Subcutaneous abdominal adipose tissue (tissue), 5 donors: ENCODE measurements around the gene DPYD.

ENCODE experiments used
- H3K27ac ChIP-seq: one replicate; pipeline ENCODE4 v1.7.0; 2013; ENCODE audit warnings: low read depth, mild to moderate bottlenecking, inconsistent platforms, low read length, moderate library complexity
- H3K27me3 ChIP-seq, 5 donors: one replicate each; pipeline ENCODE4 v1.7.0; 2013; ENCODE audit warnings: low read length in 5 of 5, inconsistent platforms in 1 of 5; ENCODE audit not compliant: control insufficient read depth in 5 of 5, insufficient read depth in 4 of 5
- H3K36me3 ChIP-seq, 5 donors: one replicate each; pipeline ENCODE4 v1.7.0; 2013; ENCODE audit warnings: low read length in 5 of 5; ENCODE audit not compliant: control insufficient read depth in 5 of 5, insufficient read depth in 5 of 5
- H3K4me1 ChIP-seq, 5 donors: one replicate each; pipeline ENCODE4 v1.7.0; 2013; ENCODE audit warnings: low read length in 5 of 5, mild to moderate bottlenecking in 3 of 5, moderate library complexity in 1 of 5; ENCODE audit not compliant: control insufficient read depth in 5 of 5, insufficient read depth in 5 of 5
- H3K4me3 ChIP-seq, 5 donors: one replicate each; pipeline ENCODE4 v1.7.0; 2013; ENCODE audit warnings: low read length in 5 of 5, low read depth in 1 of 5
- H3K9ac ChIP-seq, 5 donors: one replicate each; pipeline ENCODE4 v1.7.0; 2013; ENCODE audit warnings: low read length in 5 of 5, mild to moderate bottlenecking in 4 of 5, moderate library complexity in 3 of 5
- H3K9me3 ChIP-seq, 5 donors: one replicate each; pipeline ENCODE4 v1.7.0; 2013; ENCODE audit warnings: low read length in 5 of 5; ENCODE audit not compliant: control insufficient read depth in 5 of 5
- donor health status: healthy.
- donor health status: healthy.
- donor health status: healthy.
- donor health status: healthy.
- donor health status: healthy.

Gene DPYD

DNA sequence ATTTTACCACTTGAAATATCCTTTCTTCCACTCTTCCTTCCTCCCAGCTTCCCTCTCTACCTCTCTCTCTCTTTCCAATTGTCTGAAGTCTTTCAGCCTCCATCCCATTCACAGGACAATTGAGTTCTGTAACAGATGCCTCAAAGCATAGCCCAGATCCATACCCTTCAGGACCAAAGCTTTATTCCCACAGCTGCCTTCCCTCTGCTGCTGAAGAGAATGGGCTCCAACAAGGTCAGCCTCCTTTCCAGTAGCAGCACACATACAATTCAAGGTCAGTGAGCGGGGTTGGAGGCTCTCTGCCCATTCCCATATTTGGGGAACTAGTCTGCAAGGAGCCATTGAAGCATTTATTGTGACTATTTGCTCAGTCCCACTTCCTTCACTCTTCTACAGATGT, 179.9 kb downstream of the DPYD start:
- Histone ChIP-seq H3K36me3 (no peaks in the 10 kb centered on the region), H3K27me3 (no peaks in the 10 kb centered on the region), H3K9ac (no peak overlapping the region), H3K4me3 (no peak overlapping the region), H3K9me3 (no peaks in the 10 kb centered on the region), H3K27ac (no peak overlapping the region), H3K4me1 (no peaks in the 10 kb centered on the region)

DNA sequence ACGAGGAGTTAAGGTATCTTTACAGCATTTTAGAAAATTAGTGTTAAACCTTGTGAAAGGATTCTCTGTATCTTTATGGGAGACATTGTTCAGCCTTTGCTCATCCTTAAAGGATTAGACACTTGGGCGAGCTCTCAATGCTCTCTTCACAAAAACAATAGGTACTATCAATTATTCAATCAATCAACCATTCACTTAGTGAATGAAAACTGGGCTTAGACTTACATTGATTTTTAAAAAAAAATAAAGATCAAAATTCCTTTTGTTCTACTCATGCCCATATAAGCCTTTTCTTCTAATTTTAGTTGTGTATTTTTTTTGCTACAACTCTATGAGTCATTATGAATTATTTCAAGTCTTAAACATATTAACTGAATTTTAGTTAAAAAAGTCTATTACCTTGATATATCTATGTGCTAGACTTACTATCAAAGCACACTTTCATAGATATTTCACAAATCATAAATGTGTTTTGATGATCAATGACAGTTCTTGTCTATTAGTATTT, 181.2 kb downstream of the DPYD start:
- no peak overlapping the region for H3K27ac ChIP-seq
- no peak overlapping the region for H3K9ac ChIP-seq
- H3K27me3 ChIP-seq = no peaks in the 10 kb centered on the region
- no peaks in the 10 kb centered on the region for H3K9me3 ChIP-seq
- H3K4me3 ChIP-seq = no peak overlapping the region
- no peaks in the 10 kb centered on the region for H3K4me1 ChIP-seq
- H3K36me3 ChIP-seq = no peaks in the 10 kb centered on the region

DNA sequence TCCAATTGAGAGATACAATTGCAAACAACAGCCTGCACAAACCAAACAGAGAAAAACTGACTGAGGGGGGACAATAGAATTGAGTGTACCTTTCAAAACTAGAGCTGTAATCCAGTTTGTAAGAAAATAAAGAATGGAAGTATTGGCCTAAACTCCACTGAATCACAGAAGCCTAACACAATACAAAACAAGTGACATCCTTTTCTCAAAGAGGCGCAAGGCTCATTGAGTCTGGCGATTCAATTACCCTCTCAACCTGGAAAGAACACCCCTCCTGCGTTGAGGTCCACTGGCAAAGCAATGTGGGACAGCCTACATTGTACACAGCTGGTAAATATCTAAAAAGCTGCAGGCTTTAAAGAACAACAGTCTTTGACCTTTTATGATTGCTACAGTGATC, 182.6 kb downstream of the DPYD start:
- Histone ChIP-seq H3K27ac (no peak overlapping the region), H3K4me1 (no peaks in the 10 kb centered on the region), H3K27me3 (no peaks in the 10 kb centered on the region), H3K36me3 (no peaks in the 10 kb centered on the region), H3K9ac (no peak overlapping the region), H3K4me3 (no peak overlapping the region), H3K9me3 (no peaks in the 10 kb centered on the region)

DNA sequence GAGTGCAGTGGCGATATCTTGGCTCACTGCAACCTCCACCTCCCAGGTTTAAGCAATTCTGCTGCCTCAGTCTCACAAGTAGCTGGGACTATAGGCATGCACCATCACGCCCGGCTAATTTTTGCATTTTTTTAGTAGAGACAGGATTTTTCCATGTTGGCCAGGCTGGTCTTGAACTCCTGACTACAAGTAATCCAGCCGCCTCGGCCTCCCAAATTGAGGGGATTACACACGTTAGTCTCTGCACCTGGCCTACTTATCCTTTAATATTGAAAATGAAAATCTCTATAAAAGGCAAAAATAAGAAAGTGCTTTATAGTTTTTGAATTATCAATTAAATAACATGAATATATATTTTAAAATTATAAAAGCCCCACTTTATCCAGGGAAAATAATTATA, 190.6 kb downstream of the DPYD start:
- H3K4me3 ChIP-seq = no peak overlapping the region
- no peak overlapping the region for H3K9ac ChIP-seq
- no peaks in the 10 kb centered on the region for H3K27me3 ChIP-seq
- H3K4me1 ChIP-seq = no peaks in the 10 kb centered on the region
- H3K9me3 ChIP-seq = no peaks in the 10 kb centered on the region
- H3K36me3 ChIP-seq = no peaks in the 10 kb centered on the region
- H3K27ac ChIP-seq = no peak overlapping the region

DNA sequence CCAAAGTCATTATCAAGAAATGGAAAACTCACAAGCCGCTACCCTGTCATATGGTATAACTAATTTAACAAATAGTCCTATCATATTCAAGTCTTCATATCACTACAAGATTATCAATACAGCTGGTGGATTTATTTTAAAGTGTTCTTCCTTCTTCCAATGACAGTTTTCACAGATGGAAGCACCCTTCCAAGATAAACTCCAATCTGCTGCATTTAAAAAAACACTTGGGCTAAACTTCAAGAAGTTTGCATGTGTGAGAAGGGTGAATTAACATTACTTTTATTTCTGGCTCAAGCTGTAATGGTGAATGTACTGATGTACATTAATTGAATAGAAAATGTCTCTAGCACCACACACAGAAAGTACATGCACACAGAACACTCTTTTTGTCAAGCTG, 192.4 kb downstream of the DPYD start:
- Histone ChIP-seq H3K9ac (no peak overlapping the region), H3K27me3 (no peaks in the 10 kb centered on the region), H3K9me3 (no peaks in the 10 kb centered on the region), H3K4me1 (no peaks in the 10 kb centered on the region), H3K27ac (no peak overlapping the region), H3K36me3 (no peaks in the 10 kb centered on the region), H3K4me3 (no peak overlapping the region)

DNA sequence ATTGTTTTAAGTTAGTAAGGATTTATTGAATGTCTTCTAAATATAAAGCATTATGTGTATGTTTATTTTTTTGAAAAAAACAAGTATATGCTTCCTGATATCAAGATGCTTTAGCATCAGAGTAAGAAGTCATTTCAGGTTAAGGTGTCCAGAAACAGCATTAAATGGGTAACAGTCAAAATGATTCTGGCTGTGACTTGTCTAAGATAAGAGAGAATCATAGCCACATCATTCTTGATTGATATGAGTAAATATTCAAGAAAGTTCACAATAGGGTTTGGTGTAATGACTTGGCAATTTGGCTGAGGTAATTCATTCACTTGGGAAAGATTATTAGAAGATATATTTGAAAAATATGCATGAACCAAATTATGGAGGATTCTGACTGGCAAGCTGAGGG, 193.8 kb downstream of the DPYD start:
- no peaks in the 10 kb centered on the region for H3K4me1 ChIP-seq
- no peak overlapping the region for H3K9ac ChIP-seq
- H3K27me3 ChIP-seq = no peaks in the 10 kb centered on the region
- H3K36me3 ChIP-seq = no peaks in the 10 kb centered on the region
- H3K27ac ChIP-seq = no peak overlapping the region
- no peaks in the 10 kb centered on the region for H3K9me3 ChIP-seq
- no peak overlapping the region for H3K4me3 ChIP-seq

DNA sequence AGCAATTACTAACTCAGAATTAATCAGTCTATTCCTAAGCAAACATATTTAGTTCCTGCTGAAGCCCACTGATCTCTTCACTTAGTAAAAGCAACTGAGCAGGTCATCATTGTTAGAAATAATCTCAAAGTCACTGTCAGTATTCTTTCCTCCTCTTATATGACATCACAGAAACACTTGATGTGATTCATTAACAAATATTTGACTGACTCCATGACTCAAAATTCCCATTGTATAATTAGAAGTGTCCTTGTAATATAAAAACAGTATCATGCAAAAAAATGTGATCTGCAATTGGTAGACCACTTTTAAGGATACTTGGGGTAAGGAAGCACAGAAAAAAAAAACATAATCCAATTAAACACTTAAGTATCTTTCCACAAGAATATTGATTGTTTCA, 194.4 kb downstream of the DPYD start:
- Histone ChIP-seq H3K4me1 (no peaks in the 10 kb centered on the region), H3K9ac (no peak overlapping the region), H3K27ac (no peak overlapping the region), H3K4me3 (no peak overlapping the region), H3K27me3 (no peaks in the 10 kb centered on the region), H3K9me3 (no peaks in the 10 kb centered on the region), H3K36me3 (peaks cover 0 to 2% (median 0%) of the 10 kb centered on the region in 5 donors)

DNA sequence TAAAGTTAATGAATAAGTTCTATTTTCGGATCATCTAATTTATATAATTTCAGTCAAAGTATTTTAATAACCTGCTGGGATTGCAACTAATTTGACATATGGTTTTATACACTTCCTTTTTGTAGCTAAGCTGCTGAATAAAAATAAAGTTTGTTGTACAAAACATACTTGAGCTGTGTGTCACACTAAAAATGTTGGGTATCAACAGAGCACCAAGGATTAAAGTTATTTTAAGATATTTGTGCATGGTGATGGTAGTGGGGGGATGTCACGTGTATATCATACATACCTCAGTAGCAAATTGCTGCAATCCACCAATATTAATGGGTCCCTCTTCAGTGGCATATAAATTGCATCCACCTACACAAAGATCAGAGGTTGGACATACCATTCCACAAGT, 199.6 kb downstream of the DPYD start:
- H3K9me3 ChIP-seq = no peaks in the 10 kb centered on the region
- H3K4me1 ChIP-seq = no peaks in the 10 kb centered on the region
- H3K4me3 ChIP-seq = no peak overlapping the region
- H3K36me3 ChIP-seq = peaks cover 0 to 7% (median 4%) of the 10 kb centered on the region in 5 donors
- H3K27ac ChIP-seq = no peak overlapping the region
- no peaks in the 10 kb centered on the region for H3K27me3 ChIP-seq
- H3K9ac ChIP-seq = no peak overlapping the region

DNA sequence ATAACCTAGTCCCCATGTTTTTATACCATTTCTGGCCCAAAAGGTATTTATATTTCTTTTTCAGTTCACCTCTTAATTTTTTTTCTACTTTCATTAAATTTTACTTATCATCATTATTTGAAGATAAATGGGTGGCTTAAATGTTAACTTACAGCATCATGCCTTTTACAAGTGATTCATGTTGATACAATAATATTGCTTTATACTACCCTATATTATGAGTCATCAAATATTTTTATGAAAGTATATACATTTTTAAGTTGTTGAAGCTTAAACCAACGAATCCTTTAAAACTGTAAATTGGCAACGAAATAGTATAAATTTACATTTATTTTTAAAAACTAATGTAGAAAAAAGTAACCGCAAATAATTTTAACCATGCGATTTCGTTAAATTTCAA, 207.9 kb downstream of the DPYD start:
- H3K27me3 ChIP-seq = no peaks in the 10 kb centered on the region
- no peaks in the 10 kb centered on the region for H3K9me3 ChIP-seq
- H3K4me3 ChIP-seq = no peak overlapping the region
- H3K4me1 ChIP-seq = no peaks in the 10 kb centered on the region
- no peak overlapping the region for H3K9ac ChIP-seq
- peaks cover 0 to 3% (median 0%) of the 10 kb centered on the region in 5 donors for H3K36me3 ChIP-seq
- no peak overlapping the region for H3K27ac ChIP-seq

DNA sequence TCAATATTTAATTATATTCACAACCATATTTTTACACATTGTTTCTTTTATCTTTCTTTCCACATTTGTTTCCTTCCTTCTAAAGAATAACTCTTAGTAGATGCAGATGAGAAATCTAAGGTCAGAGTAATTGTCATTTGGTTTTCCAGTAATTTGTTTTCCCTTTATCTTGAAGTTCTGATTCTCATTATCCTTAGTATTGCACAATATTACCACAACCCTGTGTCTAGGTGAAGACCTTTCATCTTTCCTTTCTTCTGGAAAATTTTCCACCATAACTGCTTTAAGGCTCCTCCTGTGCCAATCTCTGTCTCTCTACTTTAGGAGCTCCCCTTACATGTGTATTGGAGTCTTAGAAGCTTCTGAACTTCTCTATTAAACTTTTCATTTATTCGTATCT, 209.0 kb downstream of the DPYD start:
- Histone ChIP-seq H3K27me3 (no peaks in the 10 kb centered on the region), H3K9me3 (no peaks in the 10 kb centered on the region), H3K9ac (no peak overlapping the region), H3K4me1 (no peaks in the 10 kb centered on the region), H3K4me3 (no peak overlapping the region), H3K27ac (no peak overlapping the region), H3K36me3 (no peaks in the 10 kb centered on the region)

DNA sequence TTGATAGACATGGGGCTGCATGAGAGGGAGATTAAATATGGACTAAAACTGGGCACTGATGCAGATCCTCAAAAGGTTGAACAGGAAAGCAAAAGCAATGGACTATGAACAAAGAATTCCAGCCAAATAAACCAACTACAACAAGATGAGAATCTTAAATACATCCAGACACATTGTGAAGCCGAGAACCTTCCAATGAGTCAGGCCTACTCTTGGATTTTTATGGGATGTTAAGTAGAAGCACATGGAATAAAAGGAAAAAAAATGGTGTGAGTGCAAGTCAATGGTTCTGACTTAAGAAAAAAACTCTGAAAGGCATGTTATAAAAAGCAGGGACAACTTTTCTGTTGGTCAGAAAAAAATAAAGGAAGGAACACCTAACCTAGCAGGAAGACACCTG, 227.2 kb downstream of the DPYD start:
- Histone ChIP-seq H3K4me3 (no peak overlapping the region), H3K27me3 (no peaks in the 10 kb centered on the region), H3K36me3 (peaks cover 0 to 14% (median 4%) of the 10 kb centered on the region in 5 donors)

More for the DNA sequence above, 227.2 kb downstream of the DPYD start:
- H3K9ac ChIP-seq = no peak overlapping the region
- no peak overlapping the region for H3K27ac ChIP-seq
- no peaks in the 10 kb centered on the region for H3K9me3 ChIP-seq
- H3K4me1 ChIP-seq = no peaks in the 10 kb centered on the region
